CD8-positive, alpha-beta memory T cell (primary cell): ENCODE measurements around the gene CAMK2D. TPM values are rescaled to one million over a fixed set of nuclear protein-coding genes. Genes with fewer than 3 reads are reported as not detected.

Source experiments
- CTCF ChIA-PET: fragments of 350-600 bp; sonication (Branson Sonifier 250); formaldehyde crosslinking; loops from one replicate; lab custom pipeline; 2021; ENCODE audit warnings: antibody characterized with exemption; lab: Charles Lee
- POLR2A ChIA-PET: fragments of 350-600 bp; sonication (Branson Sonifier 250); formaldehyde crosslinking; loops from one replicate; lab custom pipeline; 2021; ENCODE audit warnings: antibody characterized with exemption; lab: Charles Lee
- DNase-seq, 5 donors: peaks; one replicate each; pipeline versions ENCODE4 v3.0.0 to v3.0.0-alpha.2; 2020 to 2022; ENCODE audit warnings: mixed read lengths in 1 of 5
- H3K27ac ChIP-seq: one replicate; pipeline ENCODE4 v1.7.0; 2013; ENCODE audit warnings: low read depth, mild to moderate bottlenecking, low read length, moderate library complexity
- H3K27me3 ChIP-seq: 2 replicates; pipeline ENCODE4 v1.7.0; 2013; ENCODE audit warnings: low read length, mild to moderate bottlenecking; ENCODE audit not compliant: insufficient read depth, poor library complexity, severe bottlenecking
- H3K36me3 ChIP-seq: 2 replicates; pipeline ENCODE4 v1.7.0; 2013; ENCODE audit warnings: mild to moderate bottlenecking, low read length, moderate library complexity; ENCODE audit not compliant: insufficient read depth
- H3K4me1 ChIP-seq: 2 replicates; pipeline ENCODE4 v1.7.0; 2013; ENCODE audit warnings: mild to moderate bottlenecking, low read length, moderate library complexity; ENCODE audit not compliant: insufficient read depth
- H3K4me3 ChIP-seq: 2 replicates; pipeline ENCODE4 v1.7.0; 2013; ENCODE audit warnings: mild to moderate bottlenecking, low read length
- H3K9me3 ChIP-seq: 2 replicates; pipeline ENCODE4 v1.7.0; 2013; ENCODE audit warnings: mild to moderate bottlenecking, low read length
- H3K27ac Mint-ChIP-seq, 8 donors: one replicate each; pipeline ENCODE4 v1.8.0; 2020 to 2021; ENCODE audit warnings: mixed read lengths in 8 of 8, mild to moderate bottlenecking in 6 of 8, inconsistent platforms in 3 of 8, moderate library complexity in 3 of 8
- H3K27me3 Mint-ChIP-seq, 2 donors: one replicate each; pipeline ENCODE4 v1.8.0; 2020 to 2021; ENCODE audit warnings: mixed read lengths in 2 of 2, mild to moderate bottlenecking in 1 of 2, moderate library complexity in 1 of 2
- H3K36me3 Mint-ChIP-seq, 3 donors: one replicate each; pipeline ENCODE4 v1.8.0; 2020 to 2021; ENCODE audit warnings: mixed read lengths in 3 of 3, inconsistent platforms in 1 of 3, mild to moderate bottlenecking in 1 of 3
- H3K4me1 Mint-ChIP-seq, 3 donors: one replicate each; pipeline ENCODE4 v1.8.0; 2020 to 2021; ENCODE audit warnings: mixed read lengths in 3 of 3, inconsistent platforms in 1 of 3, mild to moderate bottlenecking in 1 of 3
- H3K4me3 Mint-ChIP-seq, 7 donors: one replicate each; pipeline ENCODE4 v1.8.0; 2020 to 2021; ENCODE audit warnings: mixed read lengths in 7 of 7, mild to moderate bottlenecking in 6 of 7, moderate library complexity in 4 of 7, inconsistent platforms in 2 of 7
- H3K9me3 Mint-ChIP-seq, 5 donors: one replicate each; pipeline ENCODE4 v1.8.0; 2020 to 2022; ENCODE audit warnings: mixed read lengths in 5 of 5, mild to moderate bottlenecking in 3 of 5, moderate library complexity in 2 of 5, inconsistent platforms in 1 of 5
- polyA plus RNA-seq: library from polyadenylated mRNA; unstranded; fragments of 300-500 nt; fragmentation: Illumina TruSeq; gene quantifications from one replicate; pipeline ENCODE4 v1.2.3, GENCODE V29; 2021
- total RNA-seq, 2 experiments: library from RNA; stranded (reverse); gene quantifications; one replicate each; pipeline ENCODE4 v1.2.3, GENCODE V29; 2021

CAMK2D gene
- total and polyA plus RNA-seq, 3 experiments from 2014 or later, result 19.6 to 57.6 (median 56.0) TPM

GRCh38 chr4:113509851-113510250 is 251.7 kb downstream of the CAMK2D start:
- POLR2A ChIA-PET, result no interaction called here
- no peak overlapping the region for H3K4me3 ChIP-seq
- no peak for DNase-seq
- no peaks in the 10 kb centered on the region for H3K9me3 ChIP-seq
- no peaks in the 10 kb centered on the region for H3K27me3 Mint-ChIP-seq
- H3K27ac Mint-ChIP-seq, result no peak overlapping the region
- H3K27me3 ChIP-seq, result no peaks in the 10 kb centered on the region
- CTCF ChIA-PET, result no interaction called here
- no peaks in the 10 kb centered on the region for H3K4me1 ChIP-seq
- no peaks in the 10 kb centered on the region for H3K4me1 Mint-ChIP-seq
- no peaks in the 10 kb centered on the region for H3K9me3 Mint-ChIP-seq
- no peak overlapping the region for H3K4me3 Mint-ChIP-seq
- peaks cover 13 to 69% (median 26%) of the 10 kb centered on the region in 3 donors for H3K36me3 Mint-ChIP-seq
- peaks cover 21% of the 10 kb centered on the region for H3K36me3 ChIP-seq
- no peak overlapping the region for H3K27ac ChIP-seq

DNA sequence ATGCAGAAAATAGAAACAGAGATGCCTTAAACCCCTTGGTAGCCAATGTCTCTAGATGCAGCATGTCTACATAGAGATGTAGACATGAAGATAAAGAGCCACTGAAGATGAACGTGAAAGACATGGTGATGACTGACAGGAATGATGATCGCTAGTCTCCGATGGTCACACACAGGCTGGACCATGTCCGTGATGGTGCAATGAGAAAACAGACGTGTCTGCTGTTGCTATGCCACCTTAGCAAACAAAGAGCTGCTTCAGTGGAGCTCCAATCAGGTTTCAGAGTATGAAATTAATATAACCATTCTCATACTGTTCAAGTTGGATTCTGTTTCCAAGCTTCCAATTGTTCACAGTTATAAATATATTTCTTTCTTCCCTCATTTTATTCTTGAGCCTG is 256.5 kb downstream of the CAMK2D start:
- CTCF ChIA-PET, result no interaction called here

GRCh38 chr4:113504422-113504821 is 257.1 kb downstream of the CAMK2D start:
- Mint-ChIP-seq H3K4me3 (no peak overlapping the region), H3K36me3 (peaks cover 16 to 60% (median 25%) of the 10 kb centered on the region in 3 donors), H3K27ac (no peak overlapping the region), H3K9me3 (no peaks in the 10 kb centered on the region), H3K4me1 (peaks cover 0 to 12% (median 3%) of the 10 kb centered on the region in 3 donors), H3K27me3 (no peaks in the 10 kb centered on the region)
- Histone ChIP-seq H3K27me3 (no peaks in the 10 kb centered on the region), H3K27ac (no peak overlapping the region), H3K4me3 (no peak overlapping the region), H3K4me1 (no peaks in the 10 kb centered on the region), H3K36me3 (peaks cover 11% of the 10 kb centered on the region), H3K9me3 (no peaks in the 10 kb centered on the region)
- ChIA-PET CTCF (no interaction called here), POLR2A (no interaction called here)
- no peak for DNase-seq

More for the DNA sequence above, 256.5 kb downstream of the CAMK2D start:
- no peak for DNase-seq
- Mint-ChIP-seq H3K27me3 (no peaks in the 10 kb centered on the region), H3K27ac (no peak overlapping the region), H3K36me3 (peaks cover 12 to 60% (median 21%) of the 10 kb centered on the region in 3 donors), H3K4me1 (peaks cover 0 to 12% (median 3%) of the 10 kb centered on the region in 3 donors), H3K4me3 (no peak overlapping the region), H3K9me3 (no peaks in the 10 kb centered on the region)
- no peaks in the 10 kb centered on the region for H3K27me3 ChIP-seq
- H3K9me3 ChIP-seq, result no peaks in the 10 kb centered on the region
- H3K27ac ChIP-seq, result no peak overlapping the region
- peaks cover 11% of the 10 kb centered on the region for H3K36me3 ChIP-seq
- no peaks in the 10 kb centered on the region for H3K4me1 ChIP-seq
- no peak overlapping the region for H3K4me3 ChIP-seq
- POLR2A ChIA-PET, result no interaction called here

GRCh38 chr4:113503691-113504090 is 257.8 kb downstream of the CAMK2D start:
- no peaks in the 10 kb centered on the region for H3K27me3 Mint-ChIP-seq
- H3K36me3 Mint-ChIP-seq, result peaks cover 16 to 61% (median 23%) of the 10 kb centered on the region in 3 donors
- no peak for DNase-seq
- ChIA-PET POLR2A (no interaction called here), CTCF (no interaction called here)
- H3K4me1 ChIP-seq, result no peaks in the 10 kb centered on the region
- no peak overlapping the region for H3K27ac ChIP-seq
- peaks cover 0 to 12% (median 3%) of the 10 kb centered on the region in 3 donors for H3K4me1 Mint-ChIP-seq
- no peaks in the 10 kb centered on the region for H3K9me3 ChIP-seq
- no peaks in the 10 kb centered on the region for H3K9me3 Mint-ChIP-seq
- no peaks in the 10 kb centered on the region for H3K27me3 ChIP-seq
- peaks cover 6% of the 10 kb centered on the region for H3K36me3 ChIP-seq
- H3K27ac Mint-ChIP-seq, result no peak overlapping the region
- H3K4me3 Mint-ChIP-seq, result no peak overlapping the region
- no peak overlapping the region for H3K4me3 ChIP-seq

GRCh38 chr4:113502906-113503305 is 258.6 kb downstream of the CAMK2D start:
- CTCF ChIA-PET, result no interaction called here
- POLR2A ChIA-PET, result no interaction called here
- no peaks in the 10 kb centered on the region for H3K9me3 Mint-ChIP-seq
- H3K36me3 Mint-ChIP-seq, result peaks cover 19 to 60% (median 21%) of the 10 kb centered on the region in 3 donors
- H3K27me3 Mint-ChIP-seq, result no peaks in the 10 kb centered on the region
- H3K4me3 Mint-ChIP-seq, result no peak overlapping the region
- Histone ChIP-seq H3K36me3 (peaks cover 3% of the 10 kb centered on the region), H3K4me1 (no peaks in the 10 kb centered on the region), H3K9me3 (no peaks in the 10 kb centered on the region), H3K4me3 (no peak overlapping the region), H3K27me3 (no peaks in the 10 kb centered on the region), H3K27ac (no peak overlapping the region)
- H3K27ac Mint-ChIP-seq, result peak overlapping the region in 1 of 8 donors; percentile 26
- DNase-seq, result no peak
- peaks cover 0 to 12% (median 3%) of the 10 kb centered on the region in 3 donors for H3K4me1 Mint-ChIP-seq

GRCh38 chr4:113502476-113502875 is 259.1 kb downstream of the CAMK2D start:
- Mint-ChIP-seq H3K4me1 (peaks cover 0 to 16% (median 3%) of the 10 kb centered on the region in 3 donors), H3K27me3 (no peaks in the 10 kb centered on the region), H3K27ac (no peak overlapping the region), H3K4me3 (no peak overlapping the region), H3K9me3 (no peaks in the 10 kb centered on the region), H3K36me3 (peaks cover 22 to 62% (median 24%) of the 10 kb centered on the region in 3 donors)
- Histone ChIP-seq H3K36me3 (peaks cover 3% of the 10 kb centered on the region), H3K27ac (no peak overlapping the region), H3K27me3 (no peaks in the 10 kb centered on the region), H3K4me3 (no peak overlapping the region), H3K4me1 (no peaks in the 10 kb centered on the region), H3K9me3 (no peaks in the 10 kb centered on the region)
- ChIA-PET POLR2A (no interaction called here), CTCF (no interaction called here)
- no peak for DNase-seq

DNA sequence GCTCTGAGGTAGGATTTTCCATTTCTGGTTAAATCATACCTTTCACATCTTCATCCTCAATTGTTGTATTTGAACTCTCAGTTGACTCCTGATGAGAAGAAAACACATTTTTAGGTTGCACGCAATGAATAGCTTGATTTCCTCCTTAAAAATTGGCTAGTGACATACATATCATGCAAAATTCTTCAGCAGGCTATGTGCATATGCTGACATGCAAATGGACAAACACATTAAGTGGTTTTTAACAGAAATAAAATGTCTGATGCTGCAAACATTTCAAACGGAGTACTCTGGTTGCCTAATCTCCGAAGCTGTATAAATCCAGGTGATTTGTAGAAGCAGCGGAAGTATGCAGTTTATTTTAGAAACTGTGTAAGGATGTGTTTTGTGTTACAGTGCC is 261.1 kb downstream of the CAMK2D start:
- no peak for DNase-seq
- no peak overlapping the region for H3K27ac ChIP-seq
- H3K9me3 Mint-ChIP-seq, result no peaks in the 10 kb centered on the region
- H3K36me3 ChIP-seq, result peaks cover 3% of the 10 kb centered on the region
- no peak overlapping the region for H3K27ac Mint-ChIP-seq
- H3K27me3 ChIP-seq, result no peaks in the 10 kb centered on the region
- ChIA-PET CTCF (no interaction called here), POLR2A (no interaction called here)
- H3K4me1 ChIP-seq, result no peaks in the 10 kb centered on the region
- H3K9me3 ChIP-seq, result no peaks in the 10 kb centered on the region
- peaks cover 32 to 71% (median 34%) of the 10 kb centered on the region in 3 donors for H3K36me3 Mint-ChIP-seq
- no peak overlapping the region for H3K4me3 ChIP-seq
- H3K27me3 Mint-ChIP-seq, result no peaks in the 10 kb centered on the region
- H3K4me3 Mint-ChIP-seq, result no peak overlapping the region
- peaks cover 0 to 16% (median 3%) of the 10 kb centered on the region in 3 donors for H3K4me1 Mint-ChIP-seq

- Mint-ChIP-seq H3K36me3 (peaks cover 36 to 73% (median 38%) of the 10 kb centered on the region in 3 donors), H3K4me1 (peaks cover 0 to 16% (median 3%) of the 10 kb centered on the region in 3 donors), H3K4me3 (no peak overlapping the region), H3K27me3 (no peaks in the 10 kb centered on the region), H3K9me3 (no peaks in the 10 kb centered on the region), H3K27ac (no peak overlapping the region)
- peaks cover 3% of the 10 kb centered on the region for H3K36me3 ChIP-seq
- no peaks in the 10 kb centered on the region for H3K4me1 ChIP-seq
- no peak overlapping the region for H3K27ac ChIP-seq
- POLR2A ChIA-PET, result no interaction called here
- CTCF ChIA-PET, result no interaction called here
- H3K9me3 ChIP-seq, result no peaks in the 10 kb centered on the region
- no peak for DNase-seq
- no peaks in the 10 kb centered on the region for H3K27me3 ChIP-seq
- no peak overlapping the region for H3K4me3 ChIP-seq
These were observed 261.8 kb downstream of the CAMK2D start for GRCh38 chr4:113499696-113500095.
